ENCODE measurements around the gene TRAF1.

Gene TRAF1

GRCh38 chr9:120866651-120867050, 59.9 kb downstream of the TRAF1 start:
- DNase-seq: no peak

GRCh38 chr9:120865809-120866208, 60.8 kb downstream of the TRAF1 start:
- DNase-seq: no peak

- no peak for DNase-seq
Observed at GRCh38 chr9:120865176-120865575, 61.4 kb downstream of the TRAF1 start.

- no peak for DNase-seq
Observed at GRCh38 chr9:120864719-120865118, 61.9 kb downstream of the TRAF1 start.

- DNase-seq: no peak
Observed at GRCh38 chr9:120863833-120864232, 62.8 kb downstream of the TRAF1 start.

- DNase-seq: no peak
Observed at GRCh38 chr9:120862452-120862851, 64.1 kb downstream of the TRAF1 start.

GRCh38 chr9:120861935-120862334, 64.7 kb downstream of the TRAF1 start:
- DNase-seq: no peak

- no peak for DNase-seq
Observed at GRCh38 chr9:120860083-120860482, 66.5 kb downstream of the TRAF1 start.

- no peak for DNase-seq
Observed at GRCh38 chr9:120859361-120859760, 67.2 kb downstream of the TRAF1 start.

GRCh38 chr9:120857902-120858301, 68.7 kb downstream of the TRAF1 start:
- no peak for DNase-seq

GRCh38 chr9:120857481-120857880, 69.1 kb downstream of the TRAF1 start:
- DNase-seq: no peak

- DNase-seq: no peak
Observed at GRCh38 chr9:120856700-120857099, 69.9 kb downstream of the TRAF1 start.

GRCh38 chr9:120855827-120856670, 70.5 kb downstream of the TRAF1 start:
- DNase-seq: no peak

GRCh38 chr9:120854596-120855327, 71.8 kb downstream of the TRAF1 start:
- DNase-seq: no peak

- DNase-seq: no peak
Observed at GRCh38 chr9:120853198-120853597, 73.4 kb downstream of the TRAF1 start.
